IMR-90 (cell line): ENCODE measurements around the gene PTHLH.

Experiments used
- CEBPB ChIP-seq: IDR thresholded peaks from 2 replicates; pipeline ENCODE4 v1.6.1; 2012; ENCODE audit warnings: low read depth, low read length, improper control_type of control experiment
- CTCF ChIP-seq: conservative IDR thresholded peaks from 2 replicates; pipeline ENCODE4 v1.5.1; 2012; ENCODE audit warnings: mild to moderate bottlenecking, low read depth, low read length, improper control_type of control experiment
- MAFK ChIP-seq: IDR thresholded peaks from 2 replicates; pipeline ENCODE4 v1.6.1; 2012; ENCODE audit warnings: low read depth, low read length, improper control_type of control experiment
- NFE2L2 ChIP-seq: fragments of 150-350 bp; IDR thresholded peaks from 2 replicates; pipeline ENCODE4 v1.6.1; 2016; ENCODE audit warnings: low read depth, mild to moderate bottlenecking, low read length
- POLR2A ChIP-seq: IDR thresholded peaks from 2 replicates; pipeline ENCODE4 v1.6.1; 2012; ENCODE audit warnings: mild to moderate bottlenecking, low read depth, low read length
- RAD21 ChIP-seq: IDR thresholded peaks from 2 replicates; pipeline ENCODE4 v1.6.1; 2012; ENCODE audit warnings: low read length, improper control_type of control experiment
- RCOR1 ChIP-seq: IDR thresholded peaks from 2 replicates; pipeline ENCODE4 v1.6.1; 2012; ENCODE audit warnings: mild to moderate bottlenecking, low read length, improper control_type of control experiment; ENCODE audit not compliant: insufficient replicate concordance
- TF ChIP-seq, protein P1 (sequence below): fragments of 150-350 bp; IDR thresholded peaks from 2 replicates; pipeline ENCODE4 v1.6.1; 2016; ENCODE audit warnings: low read depth, mild to moderate bottlenecking, low read length, moderate library complexity, borderline replicate concordance

DNA sequence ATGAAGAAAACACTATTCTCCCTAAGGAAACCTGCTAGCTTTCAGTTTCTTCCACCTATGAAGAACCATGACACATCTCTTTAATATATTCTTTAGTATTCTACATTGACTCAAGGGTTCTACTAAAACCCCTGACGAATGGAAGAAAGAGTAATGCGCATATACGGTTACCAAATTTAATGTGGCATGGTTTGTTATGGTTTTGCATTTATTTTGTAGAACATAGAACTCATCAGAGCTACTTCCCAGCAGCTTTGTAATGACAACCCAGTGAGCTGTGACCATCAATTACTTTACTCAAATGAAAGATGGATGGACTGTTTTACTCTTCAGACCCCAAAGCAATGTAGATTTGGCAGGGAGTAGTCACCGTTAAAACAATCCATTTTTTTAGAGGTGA is 19.2 kb downstream of the PTHLH start:
- TF ChIP-seq POLR2A (no peak), CTCF (no peak), RAD21 (no peak), NFE2L2 (no peak), CEBPB (no peak), MAFK (no peak), RCOR1 (no peak)
- TF ChIP-seq, protein P1, sequence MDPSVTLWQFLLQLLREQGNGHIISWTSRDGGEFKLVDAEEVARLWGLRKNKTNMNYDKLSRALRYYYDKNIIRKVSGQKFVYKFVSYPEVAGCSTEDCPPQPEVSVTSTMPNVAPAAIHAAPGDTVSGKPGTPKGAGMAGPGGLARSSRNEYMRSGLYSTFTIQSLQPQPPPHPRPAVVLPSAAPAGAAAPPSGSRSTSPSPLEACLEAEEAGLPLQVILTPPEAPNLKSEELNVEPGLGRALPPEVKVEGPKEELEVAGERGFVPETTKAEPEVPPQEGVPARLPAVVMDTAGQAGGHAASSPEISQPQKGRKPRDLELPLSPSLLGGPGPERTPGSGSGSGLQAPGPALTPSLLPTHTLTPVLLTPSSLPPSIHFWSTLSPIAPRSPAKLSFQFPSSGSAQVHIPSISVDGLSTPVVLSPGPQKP: no peak
